H1 (cell line): ENCODE data around the gene PLCXD1. TPM values are rescaled to one million over a fixed set of nuclear protein-coding genes. Genes with fewer than 3 reads are reported as not detected.

Experiments used
- CTCF ChIA-PET: fragments of 300-600 bp; sonication (Branson Sonifier 250); formaldehyde crosslinking; loops from one replicate; lab custom pipeline; 2021; ENCODE audit not compliant: partially characterized antibody; lab: Charles Lee
- POLR2A ChIA-PET: fragments of 300-600 bp; sonication (Branson Sonifier 250); formaldehyde crosslinking; loops from one replicate; lab custom pipeline; 2021; ENCODE audit warnings: inconsistent platforms; ENCODE audit not compliant: partially characterized antibody; lab: Charles Lee
- DNase-seq, 2 experiments: peaks; one replicate each; pipeline versions ENCODE4 v3.0.0 to v3.0.0-alpha.2; 2010 to 2022; ENCODE audit warnings: low spot score in 2 of 2, low read depth in 1 of 2, mixed read lengths in 1 of 2
- FAIRE-seq: peaks from 2 replicates; lab custom pipeline; 2011; peaks lifted over from hg19 to GRCh38; lab: Jason Lieb, UNC
- H2AFZ ChIP-seq: 2 replicates; pipeline ENCODE4 v1.8.1; 2012; ENCODE audit warnings: low read length, inconsistent platforms
- H2AK5ac ChIP-seq: 2 replicates; pipeline ENCODE4 v1.6.1; 2013; ENCODE audit warnings: low read depth, low read length
- H2BK120ac ChIP-seq: replicated peaks from 2 replicates; pipeline ENCODE3; 2013; ENCODE audit warnings: low read depth, low read length, inconsistent platforms
- H2BK12ac ChIP-seq: 2 replicates; pipeline ENCODE4 v1.6.1; 2013; ENCODE audit warnings: low read depth, low read length
- H2BK15ac ChIP-seq: 2 replicates; pipeline ENCODE4 v1.6.1; 2013; ENCODE audit warnings: low read length
- H2BK20ac ChIP-seq: 2 replicates; pipeline ENCODE4 v1.6.1; 2013; ENCODE audit warnings: low read length
- H2BK5ac ChIP-seq: 2 replicates; pipeline ENCODE4 v1.6.1; 2013; ENCODE audit warnings: low read depth, low read length
- H3K14ac ChIP-seq: 2 replicates; pipeline ENCODE4 v1.6.1; 2013; ENCODE audit warnings: inconsistent platforms; ENCODE audit not compliant: insufficient read length
- H3K18ac ChIP-seq: 2 replicates; pipeline ENCODE4 v1.6.1; 2013; ENCODE audit warnings: low read length; ENCODE audit errors: extremely low read depth
- H3K23ac ChIP-seq: 2 replicates; pipeline ENCODE4 v1.6.1; 2013; ENCODE audit warnings: inconsistent platforms; ENCODE audit not compliant: insufficient read length
- H3K23me2 ChIP-seq: 2 replicates; pipeline ENCODE4 v1.6.1; 2013; ENCODE audit warnings: low read depth, low read length
- H3K27ac ChIP-seq: 2 replicates; pipeline ENCODE4 v1.6.1; 2011; ENCODE audit warnings: low read depth, low read length, inconsistent platforms
- H3K27me3 ChIP-seq, 4 experiments: replicated peaks in 1 of 4; 1 replicate in 1 of 4; 2 replicates in 3 of 4; pipeline versions ENCODE4 v1.6.1 to v1.8.1; 2011 to 2013; ENCODE audit warnings: low read length in 3 of 4, mild to moderate bottlenecking in 3 of 4, inconsistent platforms in 2 of 4, mixed read lengths in 2 of 4, moderate library complexity in 1 of 4; ENCODE audit not compliant: control insufficient read depth in 3 of 4, insufficient read depth in 3 of 4; ENCODE audit errors: extremely low read depth in 1 of 4
- H3K36me3 ChIP-seq, 4 experiments: 2 replicates each; pipeline versions ENCODE4 v1.6.1 to v1.8.1; 2011 to 2013; ENCODE audit warnings: mild to moderate bottlenecking in 4 of 4, low read length in 3 of 4, moderate library complexity in 2 of 4, control low read depth in 1 of 4, inconsistent platforms in 1 of 4; ENCODE audit not compliant: insufficient read depth in 4 of 4, control insufficient read depth in 2 of 4
- H3K4ac ChIP-seq: replicated peaks from 2 replicates; pipeline ENCODE3; 2013; ENCODE audit warnings: low read length, low read depth, mixed read lengths, inconsistent platforms; ENCODE audit not compliant: insufficient read length
- H3K4me1 ChIP-seq, 4 experiments: replicated peaks in 1 of 4; 1 replicate in 1 of 4; 2 replicates in 3 of 4; pipeline versions ENCODE4 v1.6.1 to v1.8.1; 2011 to 2013; ENCODE audit warnings: low read length in 3 of 4, inconsistent platforms in 2 of 4, mixed read lengths in 1 of 4; ENCODE audit not compliant: insufficient read depth in 4 of 4, control insufficient read depth in 3 of 4
- H3K4me2 ChIP-seq, 2 experiments: 2 replicates each; pipeline versions ENCODE4 v1.6.1 to v1.8.1; 2011 to 2013; ENCODE audit warnings: low read depth in 2 of 2, low read length in 2 of 2, control low read depth in 1 of 2, inconsistent platforms in 1 of 2, mild to moderate bottlenecking in 1 of 2; ENCODE audit not compliant: insufficient read depth in 1 of 2
- H3K4me3 ChIP-seq, 4 experiments: fragments of 200-600, 300-600 bp in 1 of 4; sonication (generic), shearing (Covaris generic), sonication (Bioruptor Twin) in 1 of 4; 2 replicates each; pipeline versions ENCODE4 v1.5.1 to v1.8.1; 2011 to 2016; ENCODE audit warnings: low read length in 4 of 4, low read depth in 3 of 4, control low read depth in 2 of 4, inconsistent platforms in 2 of 4, mild to moderate bottlenecking in 2 of 4, mixed read lengths in 1 of 4, moderate library complexity in 1 of 4; ENCODE audit not compliant: insufficient read depth in 2 of 4; ENCODE audit errors: extremely low read depth in 1 of 4
- H3K56ac ChIP-seq: replicated peaks from 2 replicates; pipeline ENCODE3; 2013; ENCODE audit warnings: low read depth, mild to moderate bottlenecking, mixed read lengths, low read length, inconsistent platforms; ENCODE audit not compliant: insufficient read length
- H3K79me1 ChIP-seq: 2 replicates; pipeline ENCODE4 v1.6.1; 2013; ENCODE audit warnings: low read depth, low read length, control low read depth
- H3K79me2 ChIP-seq, 2 experiments: 2 replicates each; pipeline versions ENCODE4 v1.6.1 to v1.8.1; 2012 to 2013; ENCODE audit warnings: low read length in 2 of 2, mild to moderate bottlenecking in 2 of 2, inconsistent platforms in 1 of 2; ENCODE audit not compliant: insufficient read depth in 2 of 2, control insufficient read depth in 1 of 2
- H3K9ac ChIP-seq, 4 experiments: replicated peaks in 1 of 4; 1 replicate in 1 of 4; 2 replicates in 3 of 4; pipeline versions ENCODE4 v1.6.1 to v1.8.1; 2011 to 2013; ENCODE audit warnings: low read depth in 3 of 4, low read length in 3 of 4, control low read depth in 2 of 4, mild to moderate bottlenecking in 2 of 4, moderate library complexity in 2 of 4, inconsistent platforms in 1 of 4; ENCODE audit errors: extremely low read depth in 1 of 4
- H3K9me3 ChIP-seq, 2 experiments: 2 replicates each; pipeline versions ENCODE4 v1.6.1 to v1.8.1; 2012 to 2013; ENCODE audit warnings: mild to moderate bottlenecking in 2 of 2, moderate library complexity in 2 of 2, control low read depth in 1 of 2, inconsistent platforms in 1 of 2, low read depth in 1 of 2, low read length in 1 of 2, mixed read lengths in 1 of 2; ENCODE audit not compliant: insufficient read depth in 2 of 2
- H4K20me1 ChIP-seq, 2 experiments: replicated peaks in 1 of 2; 2 replicates each; pipeline versions ENCODE3 to v1.8.1; 2011 to 2013; ENCODE audit warnings: inconsistent platforms in 2 of 2, low read length in 2 of 2, mild to moderate bottlenecking in 1 of 2; ENCODE audit not compliant: insufficient read depth in 2 of 2, control insufficient read depth in 1 of 2
- H4K5ac ChIP-seq: 2 replicates; pipeline ENCODE4 v1.6.1; 2013; ENCODE audit warnings: low read length, low read depth, mixed read lengths, inconsistent platforms; ENCODE audit not compliant: insufficient read length
- H4K8ac ChIP-seq: 2 replicates; pipeline ENCODE4 v1.8.0; 2013; ENCODE audit warnings: mild to moderate bottlenecking, moderate library complexity, low read length, inconsistent platforms; ENCODE audit not compliant: insufficient read depth; ENCODE audit errors: extremely low read depth
- H4K91ac ChIP-seq: replicated peaks from 2 replicates; pipeline ENCODE3; 2013; ENCODE audit warnings: low read length, mixed read lengths, inconsistent platforms; ENCODE audit not compliant: insufficient read length
- WGBS, 2 experiments: shearing (Covaris generic) in 1 of 2; methylation state at CpG; one replicate each; pipeline versions ENCODE4 v1.1.6 to v1.1.7; 2013 to 2015; ENCODE audit warnings: low lambda C conversion rate in 2 of 2, mixed read lengths in 2 of 2, inconsistent platforms in 1 of 2, low coverage in 1 of 2, missing lambda C conversion rate in 1 of 2; ENCODE audit not compliant: insufficient replicate concordance in 2 of 2, insufficient coverage in 1 of 2, insufficient read length in 1 of 2; ENCODE audit errors: extremely low coverage in 1 of 2, missing lambda C conversion rate in 1 of 2; 5-methylcytosine and 5-hydroxymethylcytosine counted together
- polyA plus RNA-seq, 7 experiments: library from polyadenylated mRNA; depleted of rRNA in 3 of 7; stranded (reverse) in 5 of 7; unstranded in 2 of 7; fragments of >200 nt in 5 of 7; fragments of 200-250 nt in 2 of 7; gene quantifications; 1 replicate in 5 of 7; 2 replicates in 1 of 7; 4 replicates in 1 of 7; pipeline versions ENCODE4 v1.2.1 to v1.2.3, GENCODE V29; 2011 to 2013; ENCODE audit warnings: missing spikeins in 2 of 7, mixed read lengths in 2 of 7
- total RNA-seq: library from RNA; stranded (reverse); fragmentation: NEBNext Ultra II Directional; extraction: Animal tissue kit (Norgen Biotek cat#: 25700); gene quantifications from 2 replicates; pipeline ENCODE4 v1.2.1, GENCODE V29; 2021

The PLCXD1 gene
- total and polyA plus RNA-seq, 2 of the 8 experiments (the other 6 are each of a cell fraction or from before 2014, with no cell fraction given): 93.6 to 124 TPM

GRCh38 chrX:314049-314448, 32.9 kb downstream of the PLCXD1 start:
- Histone ChIP-seq H3K4me1 (peaks cover 0 to 3% (median 0%) of the 10 kb centered on the region in 4 experiments; a peak in 1 of 7 replicates), H4K20me1 (peaks cover 0 to 18% of the 10 kb centered on the region in 2 experiments), H3K4me2 (no peak overlapping the region), H2AK5ac (no peak overlapping the region), H3K4me3 (no peak overlapping the region), H3K18ac (no peak overlapping the region), H2BK5ac (no peak overlapping the region), H3K27ac (no peak overlapping the region), H2AFZ (no peak overlapping the region), H4K5ac (no peak overlapping the region), H3K56ac (no peak overlapping the region), H2BK120ac (no peak overlapping the region), H3K27me3 (no peaks in the 10 kb centered on the region), H2BK12ac (no peak overlapping the region), H4K8ac (no peak overlapping the region), H3K9me3 (no peaks in the 10 kb centered on the region), H3K23ac (no peak overlapping the region), H3K9ac (no peak overlapping the region), H3K23me2 (peaks cover 8% of the 10 kb centered on the region; the same call in 1 of the 2 replicates), H2BK20ac (no peak overlapping the region), H3K36me3 (peaks cover 16 to 49% (median 30%) of the 10 kb centered on the region in 4 experiments; a peak in 7 of 8 replicates), H2BK15ac (no peak overlapping the region), H4K91ac (no peak overlapping the region), H3K79me1 (peaks cover 6% of the 10 kb centered on the region; the same call in 1 of the 2 replicates), H3K4ac (no peak overlapping the region), H3K79me2 (peaks cover 0 to 7% of the 10 kb centered on the region in 2 experiments; a peak in 1 of 4 replicates), H3K14ac (no peak overlapping the region)
- ChIA-PET POLR2A (no interaction called here), CTCF (no interaction called here)
- WGBS, 2 experiments: 92% methylated on average over 12 of the region's 34 CpGs; no CpG with 5 or more reads in 1 of the 2 experiments
- DNase-seq (no peak), FAIRE-seq (no peak)
